HG03108 (cell line): Measurements from ENCODE around the gene ATP8B1.

Experiments
- ATAC-seq: cut with Tn5 transposase; IDR thresholded peaks from one replicate; pipeline ENCODE4 v1.9.1; 2021; ENCODE audit warnings: moderate library complexity; ENCODE audit not compliant: unreplicated experiment

The ATP8B1 gene

GRCh38 chr18:57794951-57795728 lies 8.0 kb downstream of the ATP8B1 start:
- no peak for ATAC-seq

- ATAC-seq: no peak
Observed at GRCh38 chr18:57793302-57793986, 9.7 kb downstream of the ATP8B1 start.

GRCh38 chr18:57792631-57793301 lies 10.3 kb downstream of the ATP8B1 start:
- no peak for ATAC-seq

- ATAC-seq: no peak
Observed at GRCh38 chr18:57791911-57792310, 11.2 kb downstream of the ATP8B1 start.

DNA sequence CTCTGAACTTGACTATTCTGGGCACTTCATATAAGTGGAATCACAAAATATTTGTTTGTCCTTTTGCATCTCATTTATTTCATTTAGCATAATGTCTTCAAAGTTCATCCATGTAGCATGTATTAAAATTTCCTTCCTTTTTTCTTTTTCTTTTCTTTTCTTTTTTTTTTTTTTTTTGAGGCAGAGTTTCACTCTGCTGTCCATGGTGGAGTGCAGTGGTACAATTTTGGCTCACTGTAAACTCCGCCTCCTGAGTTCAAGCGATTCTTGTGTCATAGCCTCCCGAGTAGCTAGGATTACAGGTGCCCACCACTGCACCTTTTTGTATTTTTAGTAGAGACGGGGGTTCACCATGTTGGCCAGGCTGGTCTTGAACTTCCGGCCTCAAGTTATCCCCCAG lies 11.9 kb downstream of the ATP8B1 start:
- no peak for ATAC-seq

- no peak for ATAC-seq
Observed at GRCh38 chr18:57790316-57790715, 12.8 kb downstream of the ATP8B1 start.

GRCh38 chr18:57789759-57790158 lies 13.4 kb downstream of the ATP8B1 start:
- no peak for ATAC-seq

GRCh38 chr18:57789090-57789489 lies 14.0 kb downstream of the ATP8B1 start:
- no peak for ATAC-seq

DNA sequence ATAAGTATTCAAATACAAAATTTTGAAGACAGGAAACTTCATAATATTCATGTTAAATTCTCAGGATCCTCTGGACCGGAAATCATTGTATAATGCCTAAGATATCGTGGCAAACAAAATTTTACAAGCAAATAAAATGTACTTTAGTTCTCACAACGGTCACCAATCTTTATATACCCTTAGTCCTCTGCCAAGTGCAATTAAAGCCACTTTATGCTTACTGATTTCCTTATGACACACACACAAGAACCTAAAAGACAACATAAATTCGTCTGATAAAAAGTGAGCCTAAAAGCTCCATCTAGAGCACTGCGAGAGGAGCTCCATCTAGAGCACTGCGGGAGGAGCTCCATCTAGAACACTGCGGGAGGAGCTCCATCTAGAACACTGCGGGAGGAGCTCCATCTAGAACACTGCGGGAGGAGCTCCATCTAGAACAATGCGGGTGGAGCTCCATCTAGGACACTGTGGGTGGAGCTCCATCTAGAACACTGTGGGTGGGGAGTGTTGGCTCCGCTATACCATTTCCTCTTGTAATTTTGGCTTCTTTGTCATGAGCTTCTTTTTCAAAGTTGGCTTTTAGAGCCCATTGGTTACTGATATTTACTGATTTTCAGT lies 15.9 kb downstream of the ATP8B1 start:
- ATAC-seq: no peak

DNA sequence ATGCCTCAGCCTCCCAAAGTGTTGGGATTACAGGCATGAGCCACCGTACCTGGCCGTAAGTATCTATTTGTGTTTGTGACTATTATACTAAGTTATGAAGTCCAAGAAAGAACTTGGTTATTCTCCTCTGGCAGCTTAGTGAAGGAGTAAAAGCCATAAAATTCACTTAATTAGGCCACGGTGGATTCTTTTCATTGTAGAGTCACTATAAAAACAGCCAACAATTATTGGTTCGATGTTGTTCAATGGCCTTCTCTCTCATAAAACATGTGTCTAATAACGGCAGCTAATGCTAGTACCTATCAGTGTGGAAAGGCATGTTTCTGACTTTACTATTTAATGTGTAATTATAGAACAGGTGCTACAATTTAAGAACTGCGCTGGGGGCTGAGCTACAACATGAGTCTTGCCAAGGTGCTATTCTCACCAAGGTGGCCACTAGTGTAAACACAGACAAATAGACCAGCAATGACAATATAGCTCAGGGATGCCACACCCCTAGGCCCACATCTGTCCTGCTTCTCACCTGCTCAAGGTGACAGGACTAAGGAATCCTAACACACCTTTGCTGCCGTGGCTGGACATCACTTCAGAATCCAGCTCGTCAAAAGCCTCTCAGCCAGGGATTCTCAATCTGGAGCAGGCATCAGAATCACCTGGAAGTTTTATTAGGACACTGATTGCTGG lies 17.2 kb downstream of the ATP8B1 start:
- ATAC-seq: no peak

DNA sequence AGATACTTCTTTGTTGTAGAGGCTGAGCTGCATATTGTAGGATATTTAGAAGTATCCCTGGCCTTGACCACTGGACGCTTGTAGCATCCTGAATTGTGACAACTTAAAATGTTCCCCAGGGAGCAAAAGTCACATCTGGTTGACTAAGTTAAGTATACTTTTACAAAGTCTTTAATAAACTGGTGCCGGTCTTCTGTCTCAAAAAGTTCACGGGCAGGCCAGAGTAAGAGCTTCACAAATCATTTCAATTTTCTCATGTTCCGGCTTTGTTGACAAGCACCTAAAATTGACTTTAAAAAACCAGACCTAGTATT lies 18.4 kb downstream of the ATP8B1 start:
- no peak for ATAC-seq

DNA sequence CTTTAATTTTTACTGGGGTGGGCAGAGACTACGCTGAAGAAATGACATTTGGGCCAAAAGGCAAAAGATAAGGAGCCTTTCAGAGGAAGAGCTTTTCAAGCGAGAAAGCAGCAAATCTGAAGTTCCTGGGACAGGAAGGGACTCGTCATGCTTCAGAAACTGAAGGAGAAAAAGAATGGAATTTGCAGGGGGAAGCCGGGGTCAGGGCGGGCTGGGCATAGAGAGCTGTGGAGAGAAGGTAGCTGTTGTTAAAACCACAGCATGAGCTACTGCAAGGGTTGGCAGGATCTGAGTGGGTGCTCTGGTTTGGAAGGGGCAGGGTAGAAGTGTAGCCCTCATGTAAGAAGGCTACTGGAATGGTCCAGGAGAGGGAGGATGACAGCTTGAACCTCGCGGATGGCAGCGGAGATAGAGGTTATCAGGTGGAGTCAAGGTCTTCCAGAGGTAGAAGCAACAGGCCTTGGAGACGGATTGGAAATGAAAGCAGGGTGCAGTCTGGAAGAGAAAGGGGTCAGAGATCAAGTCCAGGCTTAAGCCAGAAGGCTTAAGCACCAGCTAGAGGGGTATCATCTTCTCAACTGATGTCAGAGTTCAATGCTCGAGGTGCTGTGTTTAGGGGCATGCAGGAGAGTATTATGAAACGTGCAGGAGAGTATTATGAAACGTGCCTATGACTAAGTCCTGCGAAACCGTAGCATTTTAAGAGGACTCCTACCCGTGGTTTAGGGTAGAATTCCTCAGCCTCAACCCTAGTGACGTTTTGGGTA lies 18.9 kb downstream of the ATP8B1 start:
- ATAC-seq: no peak

DNA sequence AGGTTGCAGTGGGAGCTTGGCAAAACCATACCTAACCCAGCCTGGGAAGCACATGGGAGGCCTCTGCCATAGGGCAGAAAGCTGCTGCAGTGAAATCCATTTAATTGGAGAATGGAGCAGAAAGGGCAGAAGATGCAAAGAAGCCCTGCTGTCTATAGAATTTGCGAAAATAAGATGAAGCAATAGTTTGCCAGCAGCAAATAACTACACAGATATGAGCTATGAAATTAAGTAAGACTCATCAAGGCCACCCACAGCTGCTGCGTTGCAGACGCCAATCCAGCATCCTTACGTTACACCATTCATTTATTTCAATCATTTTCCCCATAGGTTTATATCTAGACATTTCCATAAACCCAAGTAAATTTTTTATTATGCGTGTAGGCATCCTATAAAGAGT lies 21.1 kb downstream of the ATP8B1 start:
- no peak for ATAC-seq

GRCh38 chr18:57780706-57781347 lies 22.3 kb downstream of the ATP8B1 start:
- ATAC-seq: no peak

GRCh38 chr18:57780318-57780705 lies 22.8 kb downstream of the ATP8B1 start:
- ATAC-seq: no peak

DNA sequence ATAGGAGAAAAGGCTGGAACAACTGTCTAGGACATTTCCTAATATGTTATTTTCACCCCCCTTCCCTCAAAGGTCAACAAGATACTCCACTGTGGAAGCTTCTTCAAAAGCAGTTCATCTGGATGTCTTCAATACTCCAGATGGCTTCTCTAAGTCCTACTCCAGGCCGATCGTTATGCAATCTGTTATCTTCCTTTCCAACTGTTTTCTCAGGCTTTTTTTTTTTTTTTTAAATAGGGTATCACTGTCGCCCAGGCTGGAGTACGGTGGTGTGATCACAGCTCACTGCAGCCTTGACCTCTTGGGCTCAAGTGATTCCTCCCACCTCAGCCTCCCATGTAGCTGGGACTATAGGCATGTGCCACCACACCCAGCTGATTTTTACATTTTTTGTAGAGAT lies 26.3 kb downstream of the ATP8B1 start:
- no peak for ATAC-seq

- no peak for ATAC-seq
Observed at GRCh38 chr18:57776354-57776753, 26.8 kb downstream of the ATP8B1 start.

GRCh38 chr18:57775937-57776336 lies 27.2 kb downstream of the ATP8B1 start:
- no peak for ATAC-seq

- no peak for ATAC-seq
Observed at GRCh38 chr18:57772387-57772799, 30.7 kb downstream of the ATP8B1 start.

- ATAC-seq: no peak
Observed at GRCh38 chr18:57771626-57772025, 31.5 kb downstream of the ATP8B1 start.
